HG03196 (cell line): ENCODE results near the gene GATA2.

Source experiments
- ATAC-seq: cut with Tn5 transposase; IDR thresholded peaks from one replicate; pipeline ENCODE4 v1.9.1; 2021; ENCODE audit not compliant: unreplicated experiment

GATA2 gene

GRCh38 chr3:128488991-128489673 lies 3.9 kb downstream of the GATA2 start:
- no peak for ATAC-seq

DNA sequence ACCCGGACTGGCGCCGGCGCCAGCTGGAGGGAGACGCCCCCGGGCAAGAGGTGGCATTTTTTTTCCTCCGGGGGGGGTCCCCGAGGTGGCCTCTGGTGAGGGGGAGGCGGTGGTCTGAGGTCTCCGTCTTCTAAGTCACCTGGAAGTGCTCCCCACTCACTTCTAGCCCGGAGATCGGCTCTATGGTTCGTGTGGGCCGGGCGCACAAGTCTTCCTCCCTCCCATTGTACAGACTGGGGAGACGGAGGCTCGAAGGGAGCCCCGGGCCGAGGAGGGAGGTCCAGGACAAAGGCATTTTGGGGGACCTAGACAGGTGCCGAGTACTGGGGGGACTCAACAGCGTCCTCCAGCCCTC lies 4.4 kb downstream of the GATA2 start:
- ATAC-seq, result no peak

DNA sequence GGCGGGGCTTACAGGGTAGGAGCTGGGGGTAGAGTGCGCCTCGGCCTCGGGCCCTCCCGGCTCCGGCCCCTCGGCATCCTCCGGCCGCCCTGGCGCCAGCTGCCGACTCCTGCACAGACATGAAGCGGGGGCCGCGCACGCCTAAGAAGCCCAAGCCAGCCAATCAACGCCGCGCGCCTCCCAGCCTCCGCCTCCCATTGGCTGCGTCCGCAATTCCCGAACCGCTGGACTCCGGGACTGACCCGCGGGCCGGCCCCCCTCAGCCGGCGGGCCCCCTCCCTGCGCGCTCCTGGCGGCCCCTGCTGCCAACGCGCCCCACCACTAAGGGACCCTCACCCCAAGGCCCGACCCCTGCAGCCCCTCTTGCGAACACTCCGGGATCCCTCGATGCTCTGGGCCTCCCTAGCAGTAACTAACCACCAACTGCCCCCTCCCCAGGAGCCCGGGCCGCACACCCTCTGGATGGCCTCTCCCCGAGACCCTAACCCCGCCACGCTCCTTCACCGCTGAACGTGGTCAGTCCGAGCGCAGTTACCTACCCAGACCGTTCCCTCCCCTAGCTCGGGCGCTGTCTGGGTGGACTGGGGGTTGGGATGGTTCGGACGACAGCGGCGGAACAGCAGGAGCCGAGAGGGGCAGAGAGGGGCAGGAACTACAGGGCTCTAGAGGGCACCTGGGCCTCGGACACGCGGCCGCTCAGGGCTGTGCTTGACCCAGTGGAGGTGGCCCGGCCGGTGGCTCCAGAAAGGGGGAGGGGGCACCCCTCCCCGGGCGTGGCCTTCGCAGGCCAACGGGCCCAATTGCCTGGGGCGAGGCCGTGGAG lies 5.0 kb downstream of the GATA2 start:
- ATAC-seq, result no peak

DNA sequence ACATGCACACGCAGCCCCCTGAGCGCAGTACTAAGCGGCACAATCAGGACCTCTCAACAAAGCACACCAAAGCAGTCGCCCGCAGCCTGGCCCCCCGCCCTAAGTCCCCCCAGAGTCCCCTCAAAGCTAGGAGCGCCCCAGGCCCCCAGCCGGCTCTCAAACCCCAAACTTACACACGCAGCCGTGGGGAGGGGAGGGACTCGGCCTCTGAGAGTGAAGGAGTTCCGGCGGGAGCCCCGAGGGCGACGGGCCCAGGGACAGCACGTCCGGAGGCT lies 5.5 kb downstream of the GATA2 start:
- no peak for ATAC-seq

GRCh38 chr3:128486681-128487537 lies 6.1 kb downstream of the GATA2 start:
- no peak for ATAC-seq

GRCh38 chr3:128486205-128486628 lies 6.8 kb downstream of the GATA2 start:
- no peak for ATAC-seq

- ATAC-seq, result no peak
These were observed 7.5 kb downstream of the GATA2 start for GRCh38 chr3:128485282-128486204.

DNA sequence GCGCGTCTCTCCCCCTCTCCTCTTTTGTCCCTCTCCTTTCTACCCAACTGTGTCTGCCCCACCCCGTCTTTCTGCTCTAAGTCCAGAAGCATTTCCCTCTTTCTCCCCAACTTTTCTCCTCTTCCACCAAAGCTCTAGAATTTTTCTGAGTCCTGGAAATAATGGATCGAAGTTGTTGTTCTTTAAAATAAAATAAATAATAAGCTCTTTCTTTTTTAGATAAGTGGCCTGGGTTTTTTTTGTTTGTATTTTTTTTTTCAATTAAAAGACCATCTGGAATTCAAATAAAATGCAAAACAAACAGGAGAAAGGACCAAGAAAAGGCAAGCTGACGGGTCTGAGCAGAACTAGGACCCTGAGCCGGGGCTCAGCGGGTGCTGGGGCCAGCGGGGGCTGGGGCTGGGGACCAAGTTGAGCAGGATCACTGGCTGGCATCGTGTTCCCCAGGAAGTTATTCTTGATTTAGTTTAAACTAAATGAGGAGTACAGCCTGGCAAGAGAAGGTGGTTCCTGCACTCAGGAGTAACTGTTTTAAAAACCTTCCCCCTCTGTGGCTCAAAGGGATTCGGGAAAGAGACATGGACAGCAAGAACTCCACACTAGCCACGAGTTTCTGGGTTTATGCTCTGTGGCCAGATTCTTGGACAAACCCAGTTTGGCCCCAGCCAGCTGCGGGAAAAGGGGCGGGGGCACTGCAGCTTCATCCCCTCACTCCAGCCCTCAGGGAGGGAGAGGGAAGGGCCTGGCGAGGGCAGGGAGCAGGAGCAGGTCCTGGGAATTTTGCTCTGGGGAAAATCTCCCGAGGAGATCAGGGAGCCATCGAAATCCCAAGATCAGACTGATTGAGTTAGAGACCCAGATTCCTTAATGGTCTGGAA lies 8.4 kb downstream of the GATA2 start:
- ATAC-seq, result no peak

DNA sequence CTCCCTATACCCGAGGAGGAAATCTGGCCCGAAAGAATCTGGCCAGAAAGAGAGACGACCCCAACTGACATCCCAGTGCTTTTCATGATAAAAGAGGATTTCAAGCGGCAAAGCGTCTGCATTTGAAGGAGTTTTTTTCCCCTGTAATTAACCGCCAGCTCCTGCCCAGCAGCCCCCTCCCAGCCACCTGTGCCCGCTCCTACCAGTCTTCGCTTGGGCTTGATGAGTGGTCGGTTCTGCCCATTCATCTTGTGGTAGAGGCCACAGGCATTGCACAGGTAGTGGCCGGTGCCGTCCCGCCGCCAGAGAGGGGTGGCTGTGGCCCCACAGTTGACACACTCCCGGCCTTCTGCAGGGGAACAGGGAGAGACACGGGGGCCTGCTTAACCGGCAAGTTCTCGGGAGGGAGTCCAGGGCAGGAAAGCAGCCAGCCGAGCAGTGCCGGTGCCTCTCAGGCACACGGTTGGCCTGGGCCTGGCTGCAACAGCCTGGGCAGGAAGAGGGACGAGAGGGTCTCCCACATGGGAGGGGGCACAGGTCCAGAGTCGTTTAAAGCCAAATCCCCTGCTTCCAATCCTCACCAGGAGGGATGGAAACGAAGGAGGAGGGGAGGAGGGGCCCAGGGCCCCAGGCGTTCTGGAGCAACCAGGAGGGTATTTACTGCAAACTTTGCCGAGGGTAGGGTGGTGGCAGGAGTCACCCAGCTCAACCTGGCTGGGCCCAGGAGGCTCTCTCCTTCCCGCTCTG lies 9.2 kb downstream of the GATA2 start:
- no peak for ATAC-seq

DNA sequence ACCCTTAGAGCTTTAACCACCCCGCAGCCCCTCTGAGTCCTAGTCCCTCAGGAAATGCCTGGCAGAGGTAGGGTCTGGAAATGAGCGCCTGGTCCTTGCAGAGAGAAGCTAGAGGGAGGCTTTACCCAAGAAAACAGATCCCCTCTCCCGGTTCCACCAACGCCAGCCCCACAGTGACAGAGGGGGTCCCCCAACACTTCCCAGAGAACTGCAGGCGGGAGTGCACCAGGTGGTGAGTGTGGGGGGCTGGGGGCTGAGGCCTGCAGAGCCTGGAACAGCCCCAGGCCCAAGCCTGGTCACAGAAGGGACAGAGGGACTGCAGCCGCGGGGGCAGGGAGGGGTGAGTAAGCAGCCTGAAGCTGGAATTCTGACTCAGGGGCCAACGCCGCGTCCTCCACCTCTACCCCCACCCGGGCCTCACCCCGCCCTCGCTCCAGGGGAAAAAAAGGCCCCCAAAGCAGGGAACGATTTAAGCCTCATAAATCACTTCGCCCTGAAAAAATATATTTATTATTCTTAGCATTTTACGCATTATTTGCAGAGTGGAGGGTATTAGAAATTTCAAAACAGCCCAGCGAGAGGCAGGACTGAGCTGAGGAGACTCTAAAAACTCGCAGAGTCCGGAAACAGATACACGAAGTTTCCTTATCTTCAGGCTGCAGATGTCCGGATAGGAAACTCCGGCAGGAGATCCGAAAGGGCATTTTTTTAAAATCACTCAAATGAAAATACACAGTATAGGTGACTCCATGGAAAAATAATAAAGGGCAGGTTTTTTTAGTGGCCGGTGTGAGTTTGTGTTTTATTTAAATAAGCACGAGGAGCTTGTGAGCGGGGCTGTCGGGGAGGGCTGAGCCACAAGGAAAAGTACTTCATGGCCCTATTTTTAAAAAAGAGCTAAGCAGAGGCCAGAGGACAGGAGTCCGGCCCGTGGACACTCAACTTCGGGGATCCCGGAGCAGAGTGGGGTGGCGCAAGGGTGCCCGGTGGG lies 10.0 kb downstream of the GATA2 start:
- no peak for ATAC-seq

- ATAC-seq, result no peak
These were observed 10.8 kb downstream of the GATA2 start for GRCh38 chr3:128482175-128482574.

GRCh38 chr3:128481438-128481942 lies 11.5 kb downstream of the GATA2 start:
- ATAC-seq, result no peak

- ATAC-seq, result no peak
These were observed 12.1 kb downstream of the GATA2 start for GRCh38 chr3:128480717-128481437.

GRCh38 chr3:128480278-128480677 lies 12.7 kb downstream of the GATA2 start:
- ATAC-seq, result no peak

- no peak for ATAC-seq
These were observed 13.4 kb downstream of the GATA2 start for GRCh38 chr3:128479558-128480086.

- no peak for ATAC-seq
These were observed 14.2 kb downstream of the GATA2 start for GRCh38 chr3:128478576-128479506.
